DMS53 (cell line): Measurements from ENCODE around the gene RBBP4.
A peak's percentile ranks its signal among the peaks of the same experiment; 100 is the strongest.
"Not testable (repeated sequence)": the region's sequence is repeated elsewhere in the genome, so short reads cannot be mapped to it uniquely, and the experiment has no call there.

ENCODE experiments used
- DNase-seq: peaks from one replicate; lab custom pipeline; 2025; lab: John Stamatoyannopoulos, UW

Gene RBBP4

GRCh38 chr1:32650752-32651460 lies at the start of gene RBBP4:
Gene RBBP4 (plus strand): TSS chr1:32651208. CDS start chr1:32651307, 99 bp downstream.
- DNase-seq = peak; percentile 99

GRCh38 chr1:32605711-32606424 lies 45.1 kb upstream of the RBBP4 start:
- DNase-seq = no peak

DNA sequence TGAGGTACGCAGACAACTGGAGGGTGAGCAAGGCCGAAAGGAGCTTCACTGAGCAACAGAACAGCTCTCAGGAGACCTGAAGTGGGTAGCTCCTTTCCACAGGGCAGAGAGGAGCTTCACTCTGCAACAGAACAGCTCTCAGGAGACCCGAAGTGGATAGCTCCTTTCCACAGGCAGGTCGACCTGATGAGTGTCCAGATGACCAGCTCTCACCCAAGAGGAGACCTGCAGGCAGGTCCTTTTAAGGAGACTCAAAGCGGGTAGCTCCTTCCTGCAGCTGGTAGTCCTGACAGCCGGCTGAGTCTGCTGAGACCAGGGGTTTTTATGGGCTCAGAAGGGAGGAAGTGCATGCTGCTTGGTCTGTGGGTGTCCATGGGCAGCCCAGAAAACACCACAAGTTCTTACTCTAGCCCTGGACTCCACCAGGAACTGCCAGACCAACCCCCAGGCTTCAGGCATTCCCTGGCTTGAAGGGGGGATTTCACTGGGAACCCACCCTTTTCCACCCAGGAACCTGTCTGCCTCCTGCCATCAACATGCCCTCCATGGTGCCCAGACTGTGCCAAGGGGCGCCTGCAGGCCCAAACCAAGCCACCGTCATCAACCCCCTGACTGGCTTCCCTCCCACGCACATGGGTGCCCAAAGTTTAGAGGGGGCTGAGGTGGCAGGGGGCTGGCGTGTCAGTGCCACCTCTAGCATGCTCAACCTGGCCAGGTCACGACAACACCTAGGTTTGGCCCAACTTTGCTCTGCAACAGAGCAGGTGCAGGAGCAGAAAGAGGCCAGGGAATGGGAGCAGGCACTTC lies 44.2 kb upstream of the RBBP4 start:
- DNase-seq = no peak

DNA sequence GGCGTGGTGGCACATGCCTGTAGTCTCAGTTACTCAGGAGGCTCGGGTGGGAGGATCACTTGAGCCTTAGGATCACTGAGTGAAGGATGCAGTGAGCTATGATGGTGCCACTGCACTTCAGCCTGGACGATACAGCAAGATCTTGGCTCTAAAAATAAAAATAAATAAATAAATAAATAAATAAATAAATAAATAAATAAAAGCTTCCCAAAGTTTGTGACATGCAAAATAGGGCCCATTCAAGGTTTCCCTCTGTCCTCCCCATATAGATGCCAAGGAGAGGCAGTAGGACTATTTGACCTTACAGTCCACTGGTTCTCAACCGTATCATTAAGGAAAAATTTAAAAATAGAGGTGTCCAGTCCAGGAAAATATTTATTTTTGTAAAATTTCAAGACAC lies 41.8 kb upstream of the RBBP4 start:
- DNase-seq = no peak

GRCh38 chr1:32611859-32612188 lies 39.2 kb upstream of the RBBP4 start:
- no peak for DNase-seq

GRCh38 chr1:32612189-32612881 lies 38.7 kb upstream of the RBBP4 start:
- DNase-seq = peak; percentile 96

DNA sequence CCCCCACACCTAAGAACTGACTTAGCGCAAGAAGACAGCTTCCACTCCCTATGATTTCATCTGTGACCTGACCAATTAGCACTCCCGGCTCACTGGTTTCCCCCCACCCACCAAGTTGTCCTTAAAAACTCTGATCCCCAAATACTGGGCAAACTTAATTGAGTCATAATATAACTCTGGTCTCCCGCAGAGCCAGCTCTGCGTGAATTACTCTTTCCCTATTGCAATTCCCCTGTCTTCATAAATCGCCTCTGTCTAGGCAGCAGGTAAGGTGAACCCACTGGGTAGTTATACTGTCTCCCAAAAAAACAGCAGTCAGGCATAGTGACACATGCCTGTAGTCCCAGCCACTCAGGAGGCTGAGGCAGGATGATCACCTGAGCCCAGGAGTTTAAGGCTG lies 37.5 kb upstream of the RBBP4 start:
- DNase-seq = no peak

- DNase-seq = no peak
These were observed 32.3 kb upstream of the RBBP4 start for GRCh38 chr1:32618673-32619221.

- peak; percentile 45 for DNase-seq
These were observed 31.1 kb upstream of the RBBP4 start for GRCh38 chr1:32619701-32620485.

- DNase-seq = no peak
These were observed 28.8 kb upstream of the RBBP4 start for GRCh38 chr1:32622205-32622604.

DNA sequence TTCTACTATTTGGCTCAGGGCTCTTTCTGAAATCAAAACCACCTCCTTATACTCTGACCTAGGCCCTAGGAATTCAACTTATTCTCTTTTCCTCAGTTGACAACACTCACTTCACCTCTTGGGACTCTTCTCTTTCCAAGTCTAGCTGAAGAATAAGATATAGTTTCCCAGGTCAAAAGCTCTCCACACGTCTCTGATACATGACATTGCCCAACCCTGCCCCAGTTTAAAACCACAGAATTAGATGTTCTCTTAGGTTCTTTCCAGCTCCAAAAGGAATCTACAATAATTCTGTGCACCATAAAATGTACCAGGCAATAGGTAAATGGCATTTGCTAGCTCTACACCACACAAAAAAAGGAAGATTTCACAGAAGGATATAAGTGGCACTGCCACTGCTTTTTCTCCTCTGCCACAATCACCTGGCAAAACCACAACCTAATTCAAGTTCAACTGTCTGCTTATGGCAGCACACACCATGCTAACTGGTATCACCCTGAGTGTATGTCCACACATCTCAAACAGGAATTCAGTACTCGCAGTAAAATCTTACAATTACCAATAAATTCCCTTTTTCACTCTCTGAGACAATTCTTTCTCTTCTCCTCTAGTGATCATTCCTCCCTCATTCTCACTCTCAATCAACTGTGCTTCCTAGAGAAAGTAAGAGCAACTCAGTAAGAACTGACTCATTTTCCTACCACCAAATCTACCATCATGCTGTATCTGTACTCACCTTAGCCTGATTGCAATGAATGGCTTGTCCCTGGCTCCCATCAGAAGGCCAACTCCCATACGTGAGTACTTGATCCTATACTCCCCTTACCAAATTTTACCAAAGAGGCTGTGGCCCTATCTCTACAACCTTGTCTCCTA lies 28.0 kb upstream of the RBBP4 start:
- DNase-seq = no peak

DNA sequence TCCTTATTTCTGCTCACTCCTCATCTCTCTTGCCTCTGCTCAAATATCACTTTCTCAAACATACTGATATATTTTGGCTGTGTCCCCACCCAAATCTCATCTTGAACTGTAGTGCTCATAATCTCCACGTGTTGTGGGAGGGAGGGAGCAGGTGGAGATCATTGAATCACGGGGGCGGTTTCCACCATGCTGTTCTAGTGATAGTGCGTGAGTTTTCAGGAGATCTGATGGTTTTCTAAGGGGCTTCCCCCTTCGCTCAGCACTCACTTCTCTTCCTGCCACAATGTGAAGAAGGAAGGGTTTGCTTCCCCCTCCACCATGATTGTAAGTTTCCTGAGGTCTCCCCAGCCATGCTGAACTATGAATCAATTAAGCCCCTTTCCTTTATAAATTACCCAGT lies 27.2 kb upstream of the RBBP4 start:
- DNase-seq = no peak

GRCh38 chr1:32626176-32626575 lies 24.8 kb upstream of the RBBP4 start:
- DNase-seq = peak; percentile 64

DNA sequence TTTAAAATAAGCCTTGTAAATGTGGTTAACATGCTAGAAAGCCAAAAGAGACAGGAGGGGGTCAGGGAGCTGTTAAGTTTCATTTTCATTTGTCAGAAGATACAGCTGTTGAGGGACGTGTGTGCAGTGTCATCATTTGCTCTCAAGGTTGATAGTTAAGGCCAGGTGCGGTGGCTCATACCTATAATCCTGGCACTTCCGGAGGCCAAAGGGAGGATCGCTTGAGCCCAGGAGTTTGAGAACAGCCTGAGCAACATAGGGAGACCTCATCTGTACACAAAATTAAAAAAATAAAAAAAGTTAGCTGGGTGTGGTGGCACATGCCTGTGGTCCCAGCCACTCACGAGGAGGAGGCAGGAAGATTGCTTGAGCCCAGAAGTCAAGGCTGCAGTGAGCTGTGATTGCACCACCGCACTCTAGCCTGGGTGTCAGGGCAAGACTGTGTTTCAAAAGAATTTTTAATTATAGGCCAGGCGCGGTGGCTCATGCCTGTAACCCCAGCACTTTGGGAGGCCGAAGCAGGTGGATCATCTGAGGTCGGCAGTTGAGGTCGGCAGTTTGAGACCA lies 23.3 kb upstream of the RBBP4 start:
- peak; percentile 75 for DNase-seq

GRCh38 chr1:32630173-32630572 lies 20.8 kb upstream of the RBBP4 start:
- DNase-seq = not testable (repeated sequence)

DNA sequence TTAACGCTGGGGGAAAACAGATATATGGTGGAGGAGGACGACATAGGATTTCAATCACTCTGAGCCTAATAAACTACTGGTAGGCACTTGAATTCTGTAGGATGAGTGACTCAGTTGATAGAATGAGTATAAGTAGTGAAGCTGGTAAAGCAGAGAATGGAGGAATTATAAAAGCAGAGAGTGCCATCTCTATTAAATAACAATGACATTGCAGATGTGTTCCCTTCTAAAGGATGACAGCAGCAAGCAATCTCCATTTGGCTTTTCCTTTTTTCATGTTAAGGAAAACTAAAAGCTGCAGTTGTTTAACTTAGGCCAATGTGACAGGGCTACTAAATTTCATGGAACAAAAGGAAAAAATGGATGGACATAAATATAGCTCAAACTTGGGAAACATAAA lies 18.2 kb upstream of the RBBP4 start:
- no peak for DNase-seq

GRCh38 chr1:32635508-32636277 lies 15.3 kb upstream of the RBBP4 start:
- no peak for DNase-seq

DNA sequence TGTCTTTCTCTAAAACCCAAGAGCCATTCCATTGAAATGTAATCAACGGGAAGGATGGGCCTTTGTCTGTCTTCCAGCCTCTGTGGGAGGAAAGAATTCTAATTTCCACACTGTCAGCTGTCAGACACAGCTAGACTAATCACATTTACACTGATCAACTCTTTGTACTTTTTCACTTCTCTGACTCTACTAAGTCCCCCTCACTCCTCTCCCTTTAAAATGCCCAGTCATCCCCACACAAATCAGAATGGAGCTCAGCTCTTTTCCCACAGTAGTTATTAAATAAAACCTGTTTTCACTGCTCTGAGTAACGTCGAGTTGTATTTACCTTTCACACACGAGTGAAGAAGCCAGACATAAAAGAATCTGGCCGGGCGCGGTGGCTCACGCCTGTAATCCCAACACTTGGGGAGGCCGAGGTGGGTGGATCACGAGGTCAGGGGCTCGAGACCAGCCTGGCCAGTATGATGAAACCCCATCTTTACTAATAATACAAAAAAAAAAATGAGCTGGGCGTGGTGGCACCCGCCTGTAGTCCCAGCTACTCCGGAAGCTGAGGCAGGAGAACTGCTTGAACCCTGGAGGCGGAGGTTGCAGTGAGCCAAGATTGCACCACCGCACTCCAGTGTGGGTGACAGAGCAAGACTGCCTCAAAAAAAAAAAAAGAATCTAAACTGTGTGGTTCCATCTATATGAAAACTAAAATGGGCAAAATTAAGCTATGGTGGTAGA lies 13.9 kb upstream of the RBBP4 start:
- DNase-seq = peak; percentile 35
